Fibroblast of the aortic adventitia (primary cell): ENCODE data around the gene NADSYN1. TPM values are rescaled to one million over a fixed set of nuclear protein-coding genes. Genes with fewer than 3 reads are reported as not detected.

Experiments used
- DNase-seq: peaks from one replicate; pipeline ENCODE4 v3.0.0-alpha.2; 2010; ENCODE audit warnings: low read depth
- H3K4me3 ChIP-seq: 2 replicates; pipeline ENCODE4 v1.5.1; 2011; ENCODE audit warnings: low read depth, mild to moderate bottlenecking, control low read depth, low read length, moderate library complexity
- total RNA-seq: library from RNA; depleted of rRNA; stranded (reverse); fragments of >200 nt; gene quantifications from 2 replicates; pipeline ENCODE4 v1.2.3, GENCODE V29; 2012; ENCODE audit warnings: low replicate concordance
- TF ChIP-seq, protein P1 (sequence below): IDR thresholded peaks from 2 replicates; pipeline ENCODE4 v1.5.1; 2011; ENCODE audit warnings: mild to moderate bottlenecking, low read length, control low read depth, inconsistent platforms; ENCODE audit not compliant: insufficient read depth

NADSYN1 gene
- total RNA-seq, 1 donor, result 50.9 TPM

DNA sequence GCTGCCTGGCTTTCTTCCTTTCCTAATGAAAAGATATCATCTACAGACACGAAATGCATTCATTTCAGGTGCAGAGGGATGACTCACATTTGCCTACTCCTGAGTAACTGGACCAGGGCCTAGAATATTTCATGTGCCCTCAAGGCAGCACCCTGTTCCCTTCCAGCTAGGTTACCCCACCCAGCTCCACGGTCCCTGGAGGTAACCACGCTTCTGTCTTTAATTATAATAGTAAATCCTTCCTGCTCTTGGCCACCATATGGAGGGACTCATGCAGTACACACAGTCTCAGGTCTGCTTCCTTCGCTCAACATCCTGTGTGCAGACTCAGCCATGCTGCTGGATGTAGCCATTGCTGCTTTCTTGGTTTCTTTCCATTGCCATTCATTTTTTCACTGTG lies 27.1 kb upstream of the NADSYN1 start:
- TF ChIP-seq, protein P1, sequence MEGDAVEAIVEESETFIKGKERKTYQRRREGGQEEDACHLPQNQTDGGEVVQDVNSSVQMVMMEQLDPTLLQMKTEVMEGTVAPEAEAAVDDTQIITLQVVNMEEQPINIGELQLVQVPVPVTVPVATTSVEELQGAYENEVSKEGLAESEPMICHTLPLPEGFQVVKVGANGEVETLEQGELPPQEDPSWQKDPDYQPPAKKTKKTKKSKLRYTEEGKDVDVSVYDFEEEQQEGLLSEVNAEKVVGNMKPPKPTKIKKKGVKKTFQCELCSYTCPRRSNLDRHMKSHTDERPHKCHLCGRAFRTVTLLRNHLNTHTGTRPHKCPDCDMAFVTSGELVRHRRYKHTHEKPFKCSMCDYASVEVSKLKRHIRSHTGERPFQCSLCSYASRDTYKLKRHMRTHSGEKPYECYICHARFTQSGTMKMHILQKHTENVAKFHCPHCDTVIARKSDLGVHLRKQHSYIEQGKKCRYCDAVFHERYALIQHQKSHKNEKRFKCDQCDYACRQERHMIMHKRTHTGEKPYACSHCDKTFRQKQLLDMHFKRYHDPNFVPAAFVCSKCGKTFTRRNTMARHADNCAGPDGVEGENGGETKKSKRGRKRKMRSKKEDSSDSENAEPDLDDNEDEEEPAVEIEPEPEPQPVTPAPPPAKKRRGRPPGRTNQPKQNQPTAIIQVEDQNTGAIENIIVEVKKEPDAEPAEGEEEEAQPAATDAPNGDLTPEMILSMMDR, result no peak
- no peak for DNase-seq

DNA sequence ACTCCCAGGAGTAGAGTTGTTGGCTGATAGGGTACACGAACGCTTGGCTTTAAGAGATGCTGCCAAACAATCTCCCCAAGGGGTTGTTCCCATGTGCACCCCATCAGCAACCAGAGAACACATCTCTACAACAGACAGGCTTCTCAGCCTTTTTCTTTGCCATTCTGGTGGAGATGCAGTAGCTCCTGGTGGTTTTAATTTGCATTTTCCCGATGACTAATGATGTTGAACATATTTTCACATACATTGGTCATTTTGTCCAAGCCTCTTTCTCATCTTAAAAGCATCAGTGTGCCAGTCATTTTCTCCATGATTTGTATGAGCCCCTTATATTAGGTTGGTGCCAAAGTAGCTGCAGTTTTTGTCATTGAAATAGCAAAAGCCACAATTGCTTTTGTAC lies 26.6 kb upstream of the NADSYN1 start:
- TF ChIP-seq, protein P1, result no peak
- no peak for DNase-seq
- H3K4me3 ChIP-seq, result no peak overlapping the region

More for the DNA sequence above, 27.1 kb upstream of the NADSYN1 start:
- H3K4me3 ChIP-seq, result no peak overlapping the region

DNA sequence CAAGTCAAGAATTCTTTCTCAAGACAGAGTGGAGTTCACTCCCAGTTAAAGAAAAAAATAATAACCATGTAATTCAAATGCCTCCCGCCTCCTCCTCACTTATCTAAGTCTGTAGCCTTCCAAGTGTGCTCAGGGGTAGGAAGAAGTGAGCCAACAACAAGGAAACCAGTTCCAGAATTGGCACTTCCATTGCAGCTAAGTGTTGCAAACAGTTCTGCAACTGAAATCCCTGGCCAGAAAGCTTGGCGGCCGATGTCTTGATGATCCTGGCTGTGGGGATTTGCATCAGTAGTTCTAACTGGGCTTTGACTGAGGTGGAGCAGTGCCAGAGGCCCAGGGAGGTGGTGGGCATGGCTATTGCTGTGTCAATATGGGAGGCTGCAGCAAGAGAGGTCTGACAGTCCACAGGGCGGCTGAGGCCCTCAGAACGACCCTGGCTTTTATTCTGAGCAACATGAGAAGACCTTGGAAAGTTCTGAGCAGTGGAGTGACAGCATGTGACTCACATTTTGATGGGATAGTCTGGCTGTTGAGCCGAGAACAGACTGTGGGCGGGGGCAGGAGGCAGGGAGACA lies 24.1 kb upstream of the NADSYN1 start:
- TF ChIP-seq, protein P1, result no peak
- no peak overlapping the region for H3K4me3 ChIP-seq
- peak; percentile 90 for DNase-seq

DNA sequence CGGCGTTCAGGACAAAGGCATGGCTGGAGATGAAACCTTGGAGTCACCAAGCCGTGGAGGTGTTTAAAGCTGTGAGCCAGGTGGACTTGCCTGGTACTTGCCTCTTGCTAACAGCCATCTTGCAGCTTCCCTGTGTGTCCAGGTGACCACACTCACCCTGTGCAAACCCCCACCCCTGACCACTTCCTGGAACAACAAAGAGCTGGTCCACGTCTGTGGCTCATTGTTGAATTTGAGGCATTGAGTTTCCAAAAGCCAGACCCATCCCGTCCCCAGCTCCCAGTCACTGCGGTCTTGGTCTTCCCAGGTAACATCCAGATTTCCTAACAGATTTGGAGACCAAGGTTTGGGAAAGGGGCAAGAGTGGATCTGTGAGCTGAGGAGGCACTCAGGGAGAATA lies 23.3 kb upstream of the NADSYN1 start:
- DNase-seq, result no peak
- H3K4me3 ChIP-seq, result no peak overlapping the region
- TF ChIP-seq, protein P1, result no peak

DNA sequence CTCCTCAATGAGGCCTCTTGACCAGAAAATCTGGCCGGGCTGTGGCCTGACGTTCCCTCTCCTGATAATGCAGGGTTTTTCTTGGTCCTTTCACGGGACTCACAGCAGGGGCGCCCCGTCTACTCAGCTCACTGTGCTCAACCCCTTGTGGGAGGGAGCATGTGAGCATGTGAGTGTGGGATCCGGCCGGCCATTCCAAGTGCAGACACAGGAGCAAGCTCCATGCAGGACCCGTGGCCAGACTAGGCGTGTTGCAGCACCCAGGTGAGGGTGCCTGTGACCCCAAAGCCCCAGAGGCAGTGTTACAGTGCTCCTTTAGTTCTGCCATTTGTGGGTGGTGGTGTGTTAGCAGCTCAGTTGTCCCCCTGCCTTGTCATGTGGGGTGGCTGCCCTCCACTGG lies 22.8 kb upstream of the NADSYN1 start:
- DNase-seq, result no peak
- H3K4me3 ChIP-seq, result no peak overlapping the region
- TF ChIP-seq, protein P1, result no peak

DNA sequence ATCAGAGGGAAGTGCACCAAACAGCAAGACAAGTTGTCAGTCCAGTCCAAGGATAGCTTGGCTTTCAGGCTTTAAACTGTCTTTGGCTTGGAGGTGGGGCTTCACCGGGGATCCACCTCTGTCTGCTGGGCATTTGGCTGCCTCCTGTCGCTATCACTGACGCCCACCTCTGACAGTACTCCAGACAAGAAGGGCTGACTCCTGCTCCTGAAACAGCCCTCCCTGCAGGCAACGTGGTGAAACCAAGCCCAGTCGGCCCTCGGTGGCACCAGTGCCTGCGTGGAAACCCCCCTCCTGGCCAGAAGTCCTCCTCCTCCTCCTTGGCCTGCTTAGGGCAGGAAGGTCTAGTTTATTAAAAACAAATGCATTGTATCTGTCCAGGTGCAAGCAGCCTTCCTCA lies 21.7 kb upstream of the NADSYN1 start:
- H3K4me3 ChIP-seq, result no peak overlapping the region
- TF ChIP-seq, protein P1, result no peak
- no peak for DNase-seq
